Mammary epithelial cell (primary cell): ENCODE measurements around the gene SPAG16.

Experiments
- CTCF ChIP-seq, 2 donors: IDR thresholded peaks in 1 of 2; conservative IDR thresholded peaks in 1 of 2; 2 replicates each; pipeline ENCODE4 v1.5.1; 2011 to 2012; ENCODE audit warnings: inconsistent platforms in 2 of 2, low read length in 2 of 2, mild to moderate bottlenecking in 2 of 2, control low read depth in 1 of 2, low read depth in 1 of 2; ENCODE audit not compliant: insufficient read depth in 1 of 2; ENCODE audit errors: extremely low read depth in 1 of 2
- EZH2 ChIP-seq: IDR thresholded peaks from 2 replicates; pipeline ENCODE4 v1.6.1; 2012; ENCODE audit warnings: low read length, inconsistent platforms, borderline replicate concordance

DNA sequence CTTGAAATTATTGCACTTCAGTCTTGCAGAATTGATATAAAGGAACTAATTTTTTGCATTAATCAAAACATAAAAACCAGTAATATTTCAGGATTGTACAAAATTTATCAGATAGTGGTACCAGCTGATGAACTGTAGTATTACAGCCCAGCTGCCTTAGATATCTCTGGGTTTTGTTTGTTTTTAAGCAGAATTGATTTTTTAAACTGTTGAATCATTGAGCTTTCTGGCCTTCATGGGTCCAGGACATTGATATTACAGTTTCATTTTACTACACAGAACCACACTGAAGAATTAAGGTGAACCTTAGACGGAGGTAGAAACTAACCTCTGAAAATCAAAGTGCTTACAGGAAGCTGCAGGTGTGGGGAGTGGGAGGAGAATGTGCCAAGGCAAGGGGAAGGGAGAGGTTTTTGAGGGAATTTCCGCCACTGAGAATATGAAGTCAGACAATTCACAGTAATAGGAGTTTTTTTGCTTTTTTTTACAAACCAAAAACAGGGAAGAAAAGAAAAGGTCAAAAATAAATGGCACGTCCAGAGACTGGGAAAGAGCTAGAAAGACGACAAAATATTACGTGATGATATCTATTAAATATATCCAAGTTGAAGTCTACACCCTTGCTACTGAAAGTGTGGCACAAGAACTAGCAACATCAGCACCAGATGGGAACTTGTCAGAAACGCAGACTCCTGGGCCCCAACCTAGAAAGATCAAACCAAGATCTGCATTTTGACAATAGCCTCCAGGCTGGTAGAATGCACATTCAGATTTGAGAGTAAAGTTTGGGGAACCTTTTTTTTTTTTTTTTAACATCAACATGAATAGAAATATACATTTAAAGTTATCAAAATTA lies 40.8 kb upstream of the SPAG16 start:
- no peak for TF ChIP-seq CTCF (conservative IDR thresholded peaks at IDR 0.05 in 1 of 2, IDR thresholded peaks at IDR 0.05 in 1 of 2; ENCODE audit: extremely low read depth in 1 of 2, insufficient read depth in 1 of 2, low read depth in 1 of 2, low read length in 2 of 2)
- TF ChIP-seq EZH2, result no peak
